Kidney (tissue), 14 donors: Measurements from ENCODE around the gene NMRAL1. TPM values are rescaled to one million over a fixed set of nuclear protein-coding genes. Genes with fewer than 3 reads are reported as not detected.

Experiments
- DNase-seq, 5 donors: peaks; one replicate each; pipeline ENCODE4 v3.0.0-alpha.2; 2013 to 2020
- FAIRE-seq: peaks from 2 replicates; lab custom pipeline; 2012; peaks lifted over from hg19 to GRCh38; lab: Jason Lieb, UNC
- H3K27ac ChIP-seq, 2 donors: one replicate each; pipeline ENCODE4 v1.7.0; 2013; ENCODE audit warnings: low read depth in 2 of 2, low read length in 2 of 2, inconsistent platforms in 1 of 2
- H3K27me3 ChIP-seq: one replicate; pipeline ENCODE4 v1.7.1; 2013; ENCODE audit warnings: low read length, inconsistent platforms; ENCODE audit not compliant: control insufficient read depth, insufficient read depth
- H3K36me3 ChIP-seq, 3 donors: one replicate each; pipeline versions ENCODE4 v1.7.0 to v1.7.1; 2013; ENCODE audit warnings: low read length in 3 of 3, control low read depth in 1 of 3, inconsistent platforms in 1 of 3; ENCODE audit not compliant: insufficient read depth in 3 of 3, control insufficient read depth in 2 of 3
- H3K4me1 ChIP-seq, 3 donors: one replicate each; pipeline versions ENCODE4 v1.7.0 to v1.7.1; 2013; ENCODE audit warnings: low read length in 3 of 3, inconsistent platforms in 1 of 3, low read depth in 1 of 3; ENCODE audit not compliant: control insufficient read depth in 2 of 3, insufficient read depth in 2 of 3
- H3K4me3 ChIP-seq, 3 donors: one replicate each; pipeline versions ENCODE4 v1.7.0 to v1.8.1; 2013; ENCODE audit warnings: low read length in 3 of 3, control low read depth in 1 of 3, inconsistent platforms in 1 of 3
- H3K9ac ChIP-seq, 3 donors: one replicate each; pipeline versions ENCODE4 v1.7.0 to v1.7.1; 2013; ENCODE audit warnings: low read length in 3 of 3, control low read depth in 1 of 3, inconsistent platforms in 1 of 3
- H3K9me3 ChIP-seq, 3 donors: one replicate each; pipeline versions ENCODE4 v1.7.0 to v1.7.1; 2013; ENCODE audit warnings: low read length in 3 of 3, control low read depth in 1 of 3, inconsistent platforms in 1 of 3; ENCODE audit not compliant: control insufficient read depth in 2 of 3, insufficient read depth in 1 of 3
- CTCF ChIP-seq: IDR thresholded peaks from 3 replicates; pipeline ENCODE4 v1.5.1; 2012; ENCODE audit warnings: mild to moderate bottlenecking, moderate library complexity, borderline replicate concordance; ENCODE audit not compliant: insufficient read depth; ENCODE audit errors: extremely low read depth
- intact Hi-C: fragments of 100-400 bp; cut with DNase I; formaldehyde crosslinking; loops from one replicate; pipeline ENCODE4 v1.11.1; 2022
- polyA plus RNA-seq: library from polyadenylated mRNA; stranded (reverse); fragments of 350-450 nt; fragmentation: Illumina TruSeq; extraction: RNeasy Lipid Tissue Mini Kit (QIAGEN cat#74804); gene quantifications from one replicate; pipeline ENCODE4 v1.2.3, GENCODE V29; 2014; ENCODE audit warnings: low read depth, low replicate concordance; ENCODE audit not compliant: insufficient read depth
- total RNA-seq: library from RNA; stranded (reverse); fragmentation: NEBNext Ultra II Directional; extraction: Animal tissue kit (Norgen Biotek cat#: 25700); gene quantifications from one replicate; pipeline ENCODE4 v1.2.1, GENCODE V29; 2021
- donor health status: control.
- donor health status: control.
- donor health status: control.
- donor health status: control.
- donor health status: control.
- donor health status: DM: yes; HTN: yes; CAD: no.
- donor health status: Normal renal cell carcinoma (clear cell type).

NMRAL1 gene
- total and polyA plus RNA-seq, 2 donors from 2014 or later = 54.9 to 94.1 TPM

DNA sequence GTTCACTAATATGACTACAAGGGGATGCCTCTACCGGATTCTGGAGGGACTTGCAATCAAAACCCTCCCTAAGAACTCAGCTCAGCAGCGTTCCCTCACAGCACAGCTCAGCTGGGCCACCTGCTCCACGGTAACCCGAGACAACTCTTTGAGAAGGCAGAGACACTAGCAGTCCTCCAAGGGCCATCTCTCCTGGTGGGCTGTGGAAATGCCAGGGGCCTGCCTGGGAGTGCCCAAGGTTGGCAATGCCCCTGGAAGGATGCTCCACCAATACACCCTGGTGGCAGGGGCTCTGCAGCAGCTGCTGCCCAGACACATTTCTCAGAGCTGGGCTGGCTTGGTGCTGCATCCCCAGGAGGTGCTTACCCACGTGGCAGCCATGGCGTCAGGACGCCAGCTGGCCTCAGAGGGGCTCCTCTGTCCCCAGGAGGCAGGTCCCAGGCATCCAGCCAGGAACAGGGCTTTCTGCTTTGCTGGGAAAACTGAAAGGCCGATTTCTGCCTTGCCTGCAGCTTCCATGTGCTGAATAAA is 47.7 kb upstream of the NMRAL1 start:
- Histone ChIP-seq H3K27me3 (no peaks in the 10 kb centered on the region), H3K4me1 (peaks cover 0 to 13% (median 7%) of the 10 kb centered on the region in 3 donors), H3K4me3 (no peak overlapping the region), H3K27ac (no peak overlapping the region), H3K9ac (no peak overlapping the region), H3K36me3 (peaks cover 0 to 2% (median 0%) of the 10 kb centered on the region in 3 donors), H3K9me3 (no peaks in the 10 kb centered on the region)
- DNase-seq (peak in 2 of 5 donors; percentile 40 to 42), FAIRE-seq (no peak)
- TF ChIP-seq CTCF = no peak
- intact Hi-C loops = no loop called here

- Histone ChIP-seq H3K9ac (no peak overlapping the region), H3K4me3 (no peak overlapping the region), H3K9me3 (no peaks in the 10 kb centered on the region), H3K4me1 (peaks cover 0 to 13% (median 10%) of the 10 kb centered on the region in 3 donors), H3K27me3 (no peaks in the 10 kb centered on the region), H3K27ac (no peak overlapping the region), H3K36me3 (peaks cover 0 to 2% (median 0%) of the 10 kb centered on the region in 3 donors)
- DNase-seq (no peak), FAIRE-seq (no peak)
- no peak for TF ChIP-seq CTCF
- intact Hi-C loops = no loop called here
Observed at GRCh38 chr16:4520913-4521312, 46.5 kb upstream of the NMRAL1 start.

GRCh38 chr16:4519274-4520058 is 45.0 kb upstream of the NMRAL1 start:
- Histone ChIP-seq H3K36me3 (peaks cover 0 to 2% (median 0%) of the 10 kb centered on the region in 3 donors), H3K9me3 (no peaks in the 10 kb centered on the region), H3K27me3 (no peaks in the 10 kb centered on the region), H3K4me1 (peaks cover 0 to 14% (median 5%) of the 10 kb centered on the region in 3 donors), H3K27ac (no peak overlapping the region), H3K4me3 (no peak overlapping the region), H3K9ac (no peak overlapping the region)
- DNase-seq = no peak
- intact Hi-C loops = no loop called here
- TF ChIP-seq CTCF = no peak
- FAIRE-seq = no peak
